ENCODE measurements around the gene DNAH9. TPM values are rescaled to one million over a fixed set of nuclear protein-coding genes. Genes with fewer than 3 reads are reported as not detected.

Gene DNAH9, protein sequence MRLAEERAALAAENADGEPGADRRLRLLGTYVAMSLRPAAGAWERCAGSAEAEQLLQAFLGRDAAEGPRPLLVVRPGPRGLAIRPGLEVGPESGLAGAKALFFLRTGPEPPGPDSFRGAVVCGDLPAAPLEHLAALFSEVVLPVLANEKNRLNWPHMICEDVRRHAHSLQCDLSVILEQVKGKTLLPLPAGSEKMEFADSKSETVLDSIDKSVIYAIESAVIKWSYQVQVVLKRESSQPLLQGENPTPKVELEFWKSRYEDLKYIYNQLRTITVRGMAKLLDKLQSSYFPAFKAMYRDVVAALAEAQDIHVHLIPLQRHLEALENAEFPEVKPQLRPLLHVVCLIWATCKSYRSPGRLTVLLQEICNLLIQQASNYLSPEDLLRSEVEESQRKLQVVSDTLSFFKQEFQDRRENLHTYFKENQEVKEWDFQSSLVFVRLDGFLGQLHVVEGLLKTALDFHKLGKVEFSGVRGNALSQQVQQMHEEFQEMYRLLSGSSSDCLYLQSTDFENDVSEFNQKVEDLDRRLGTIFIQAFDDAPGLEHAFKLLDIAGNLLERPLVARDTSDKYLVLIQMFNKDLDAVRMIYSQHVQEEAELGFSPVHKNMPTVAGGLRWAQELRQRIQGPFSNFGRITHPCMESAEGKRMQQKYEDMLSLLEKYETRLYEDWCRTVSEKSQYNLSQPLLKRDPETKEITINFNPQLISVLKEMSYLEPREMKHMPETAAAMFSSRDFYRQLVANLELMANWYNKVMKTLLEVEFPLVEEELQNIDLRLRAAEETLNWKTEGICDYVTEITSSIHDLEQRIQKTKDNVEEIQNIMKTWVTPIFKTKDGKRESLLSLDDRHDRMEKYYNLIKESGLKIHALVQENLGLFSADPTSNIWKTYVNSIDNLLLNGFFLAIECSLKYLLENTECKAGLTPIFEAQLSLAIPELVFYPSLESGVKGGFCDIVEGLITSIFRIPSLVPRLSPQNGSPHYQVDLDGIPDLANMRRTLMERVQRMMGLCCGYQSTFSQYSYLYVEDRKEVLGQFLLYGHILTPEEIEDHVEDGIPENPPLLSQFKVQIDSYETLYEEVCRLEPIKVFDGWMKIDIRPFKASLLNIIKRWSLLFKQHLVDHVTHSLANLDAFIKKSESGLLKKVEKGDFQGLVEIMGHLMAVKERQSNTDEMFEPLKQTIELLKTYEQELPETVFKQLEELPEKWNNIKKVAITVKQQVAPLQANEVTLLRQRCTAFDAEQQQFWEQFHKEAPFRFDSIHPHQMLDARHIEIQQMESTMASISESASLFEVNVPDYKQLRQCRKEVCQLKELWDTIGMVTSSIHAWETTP (N-terminal part only)
- total RNA-seq = not detected in 2 replicates

DNA sequence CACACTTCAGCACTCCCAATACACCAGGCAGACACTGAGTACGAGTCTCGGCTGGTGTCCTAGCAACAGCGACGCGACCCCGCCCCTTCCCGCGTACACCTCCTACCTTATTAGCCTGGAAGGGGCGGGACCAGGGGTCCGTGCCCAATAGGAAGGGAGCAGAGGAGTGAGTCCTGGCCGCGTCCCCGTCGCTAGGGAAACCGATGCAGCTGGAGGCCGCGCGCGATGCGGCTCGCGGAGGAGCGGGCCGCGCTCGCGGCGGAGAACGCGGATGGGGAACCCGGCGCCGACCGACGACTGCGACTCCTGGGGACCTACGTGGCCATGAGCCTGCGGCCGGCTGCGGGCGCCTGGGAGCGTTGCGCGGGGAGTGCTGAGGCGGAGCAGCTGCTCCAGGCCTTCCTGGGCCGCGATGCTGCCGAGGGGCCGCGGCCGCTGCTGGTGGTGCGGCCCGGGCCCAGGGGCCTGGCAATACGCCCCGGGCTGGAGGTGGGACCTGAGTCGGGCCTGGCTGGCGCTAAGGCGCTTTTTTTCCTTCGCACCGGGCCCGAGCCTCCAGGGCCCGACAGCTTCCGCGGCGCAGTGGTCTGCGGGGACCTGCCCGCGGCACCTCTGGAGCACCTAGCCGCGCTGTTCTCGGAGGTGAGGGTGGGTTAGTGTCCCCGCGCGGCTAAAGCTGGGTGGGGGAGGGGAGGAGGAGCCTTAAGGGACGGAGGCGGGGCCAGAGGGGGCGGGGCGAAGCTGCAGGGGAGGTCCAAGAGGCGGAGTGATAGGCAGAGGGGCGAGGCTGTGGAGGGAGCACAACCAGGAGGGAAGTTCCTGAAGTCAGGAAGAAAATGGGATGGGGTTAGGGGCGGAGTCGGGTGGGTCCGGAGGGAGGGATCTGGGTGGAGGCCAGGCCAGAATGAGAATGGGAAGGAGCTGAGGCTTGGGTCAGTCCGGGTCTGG, at the start of gene DNAH9:
Gene DNAH9, plus strand, starts transcription at position 197 of the 948 bp plus-strand sequence. Its CDS starts 29 bp downstream, at position 226.

DNA sequence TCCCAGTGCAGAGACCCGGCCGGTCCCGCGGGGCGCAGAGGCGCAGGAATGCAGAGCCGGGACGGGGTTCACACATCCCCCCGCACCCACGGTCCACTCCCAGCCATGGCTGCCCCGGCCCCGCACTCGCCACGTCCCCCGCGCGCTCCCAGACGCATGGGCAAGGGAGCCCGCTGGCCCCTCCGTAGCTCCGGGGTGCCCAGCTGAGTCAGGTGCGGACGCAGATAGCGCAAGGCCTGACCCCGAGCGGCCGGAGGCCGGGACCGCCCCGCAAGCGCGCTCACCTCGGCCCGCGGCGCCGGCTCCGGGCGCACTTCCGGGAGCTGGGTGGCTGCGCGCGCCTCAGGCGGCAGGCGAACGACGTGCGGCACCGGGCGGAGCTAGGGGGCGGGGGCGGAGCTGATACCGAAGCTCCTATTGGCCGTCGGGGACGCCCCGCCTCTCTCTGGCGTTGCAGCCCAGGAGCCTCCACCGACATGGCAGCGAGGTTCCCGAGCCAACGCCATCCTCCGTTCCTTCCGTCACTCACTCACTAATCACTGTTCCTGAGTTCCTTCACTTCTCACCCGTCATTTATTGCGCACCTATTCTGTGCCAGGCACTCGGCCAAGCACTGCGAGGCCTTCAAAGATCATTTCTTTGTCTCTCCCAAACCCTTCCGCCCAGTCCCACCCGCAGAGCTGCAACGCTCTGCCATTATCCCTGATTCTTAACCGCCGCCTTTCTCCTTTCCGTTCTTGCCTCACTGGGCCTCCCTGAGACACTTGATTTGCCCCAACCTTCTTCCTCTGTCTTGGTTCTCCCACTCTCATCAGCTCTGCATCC, 399.1 kb downstream of the DNAH9 start, which contains the start of gene ZNF18:
Gene ZNF18, minus strand, starts transcription at position 329 of the 825 bp plus-strand sequence. CDS start 4,646 bp downstream, outside the sequence.

All from pericardium fibroblast (primary cell).